ENCODE results near the gene DYNC2LI1. TPM values are rescaled to one million over a fixed set of nuclear protein-coding genes. Genes with fewer than 3 reads are reported as not detected.
A peak's percentile ranks its signal among the peaks of the same experiment; 100 is the strongest.

DYNC2LI1 gene
- total RNA-seq, 4 donors from 2014 or later, result 9.4 to 19.1 (median 14.4) TPM

DNA sequence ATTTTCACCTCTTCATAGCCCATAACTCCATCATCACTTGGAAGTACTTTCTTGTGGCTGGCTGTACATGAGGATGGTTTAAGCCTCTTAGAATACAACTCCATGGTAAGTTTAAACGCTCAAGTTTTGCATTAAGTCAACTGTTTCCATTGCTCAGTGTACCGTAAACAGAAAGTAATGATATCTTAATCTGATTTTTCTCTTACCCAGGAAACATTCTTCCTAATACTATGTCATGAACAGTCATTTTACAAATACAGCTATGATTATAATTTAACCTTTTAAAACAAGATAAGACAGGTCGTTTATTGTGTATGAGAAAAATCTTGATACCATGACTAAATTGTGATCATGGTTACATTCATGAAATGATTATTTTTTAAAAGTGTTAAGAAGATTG lies 11.6 kb upstream of the DYNC2LI1 start:
- 36 to 51% methylated on average over 3 of the region's 3 CpGs for WGBS, 2 donors
- Histone ChIP-seq H3K4me3 (no peak overlapping the region), H3K9me3 (no peaks in the 10 kb centered on the region), H3K36me3 (peaks cover 0 to 11% (median 0%) of the 10 kb centered on the region in 3 donors), H3K27me3 (no peaks in the 10 kb centered on the region), H3K4me1 (peaks cover 0 to 18% (median 16%) of the 10 kb centered on the region in 3 donors), H3K27ac (no peak overlapping the region)
- intact Hi-C loops (cut with DNase I), result no loop called here
- no peak for DNase-seq
- TF ChIP-seq POLR2A (IDR thresholded peaks at IDR 0.05), result no peak
- TF ChIP-seq, protein P1, sequence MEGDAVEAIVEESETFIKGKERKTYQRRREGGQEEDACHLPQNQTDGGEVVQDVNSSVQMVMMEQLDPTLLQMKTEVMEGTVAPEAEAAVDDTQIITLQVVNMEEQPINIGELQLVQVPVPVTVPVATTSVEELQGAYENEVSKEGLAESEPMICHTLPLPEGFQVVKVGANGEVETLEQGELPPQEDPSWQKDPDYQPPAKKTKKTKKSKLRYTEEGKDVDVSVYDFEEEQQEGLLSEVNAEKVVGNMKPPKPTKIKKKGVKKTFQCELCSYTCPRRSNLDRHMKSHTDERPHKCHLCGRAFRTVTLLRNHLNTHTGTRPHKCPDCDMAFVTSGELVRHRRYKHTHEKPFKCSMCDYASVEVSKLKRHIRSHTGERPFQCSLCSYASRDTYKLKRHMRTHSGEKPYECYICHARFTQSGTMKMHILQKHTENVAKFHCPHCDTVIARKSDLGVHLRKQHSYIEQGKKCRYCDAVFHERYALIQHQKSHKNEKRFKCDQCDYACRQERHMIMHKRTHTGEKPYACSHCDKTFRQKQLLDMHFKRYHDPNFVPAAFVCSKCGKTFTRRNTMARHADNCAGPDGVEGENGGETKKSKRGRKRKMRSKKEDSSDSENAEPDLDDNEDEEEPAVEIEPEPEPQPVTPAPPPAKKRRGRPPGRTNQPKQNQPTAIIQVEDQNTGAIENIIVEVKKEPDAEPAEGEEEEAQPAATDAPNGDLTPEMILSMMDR (IDR thresholded peaks at IDR 0.05), result no peak

DNA sequence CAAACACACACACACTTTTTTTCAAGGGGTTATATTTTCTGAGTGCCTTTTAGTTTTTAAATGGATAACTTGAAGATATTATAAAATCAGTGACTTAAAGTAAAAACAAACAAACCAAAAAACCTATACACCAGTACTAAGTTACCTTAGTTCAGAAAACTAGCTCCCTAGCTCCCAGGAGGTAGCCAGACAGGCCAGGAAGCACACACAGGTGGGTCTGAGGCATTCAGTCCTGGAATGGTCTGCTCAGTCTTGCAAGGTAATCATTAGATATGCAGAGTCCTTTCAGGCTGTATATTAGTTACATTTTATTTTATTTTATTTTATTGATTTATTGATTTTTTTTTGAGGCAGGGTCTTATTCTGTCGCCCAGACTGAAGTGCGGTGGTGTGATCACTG lies 10.7 kb upstream of the DYNC2LI1 start:
- Histone ChIP-seq H3K9me3 (no peaks in the 10 kb centered on the region), H3K27me3 (no peaks in the 10 kb centered on the region), H3K4me1 (peaks cover 0 to 18% (median 13%) of the 10 kb centered on the region in 3 donors), H3K36me3 (peaks cover 0 to 11% (median 0%) of the 10 kb centered on the region in 3 donors), H3K4me3 (no peak overlapping the region), H3K27ac (no peak overlapping the region)
- intact Hi-C loops (cut with DNase I), result no loop called here
- 100% methylated on average over 2 of the region's 2 CpGs for WGBS, 2 donors
- TF ChIP-seq, protein P1 (IDR thresholded peaks at IDR 0.05), result no peak
- no peak for TF ChIP-seq POLR2A (IDR thresholded peaks at IDR 0.05)
- DNase-seq, result no peak

DNA sequence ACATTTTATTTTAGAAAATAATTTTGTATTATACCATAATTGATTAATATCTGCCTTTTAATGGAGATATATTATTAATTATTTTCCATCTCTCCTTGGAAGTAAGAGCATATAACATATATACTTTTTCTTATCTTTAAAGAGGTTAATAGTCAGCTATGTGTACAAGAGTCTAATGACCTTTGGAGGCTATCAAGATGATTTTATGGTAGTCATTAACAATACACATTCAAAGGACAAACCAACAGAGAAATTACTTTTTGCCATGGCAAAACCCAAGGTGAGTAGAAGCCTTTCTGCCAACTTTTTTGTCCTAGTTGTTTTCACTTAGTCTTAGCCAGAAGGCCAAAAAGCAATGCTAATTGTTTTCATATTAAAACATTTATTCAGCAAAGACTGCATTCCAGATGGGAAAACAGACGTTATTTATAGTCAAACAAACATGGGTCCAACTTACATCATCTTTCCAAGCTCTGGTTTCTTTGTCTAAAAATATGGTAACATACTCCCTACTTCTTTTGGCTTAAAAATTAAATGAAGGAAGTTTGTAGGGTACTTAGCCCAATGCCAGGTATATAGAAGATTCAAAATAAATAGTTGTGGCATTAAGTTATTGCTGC lies 9.6 kb upstream of the DYNC2LI1 start:
- Histone ChIP-seq H3K27me3 (no peaks in the 10 kb centered on the region), H3K36me3 (peaks cover 0 to 11% (median 0%) of the 10 kb centered on the region in 3 donors), H3K4me1 (peaks cover 0 to 7% (median 4%) of the 10 kb centered on the region in 3 donors), H3K4me3 (no peak overlapping the region), H3K9me3 (no peaks in the 10 kb centered on the region), H3K27ac (peak overlapping the region in 1 of 4 donors; percentile 71)
- intact Hi-C loops (cut with DNase I), result no loop called here
- TF ChIP-seq, protein P1 (IDR thresholded peaks at IDR 0.05), result no peak
- TF ChIP-seq POLR2A (IDR thresholded peaks at IDR 0.05), result no peak
- no peak for DNase-seq
- 31 to 41% methylated on average over 1 of the region's 1 CpG for WGBS, 2 donors

DNA sequence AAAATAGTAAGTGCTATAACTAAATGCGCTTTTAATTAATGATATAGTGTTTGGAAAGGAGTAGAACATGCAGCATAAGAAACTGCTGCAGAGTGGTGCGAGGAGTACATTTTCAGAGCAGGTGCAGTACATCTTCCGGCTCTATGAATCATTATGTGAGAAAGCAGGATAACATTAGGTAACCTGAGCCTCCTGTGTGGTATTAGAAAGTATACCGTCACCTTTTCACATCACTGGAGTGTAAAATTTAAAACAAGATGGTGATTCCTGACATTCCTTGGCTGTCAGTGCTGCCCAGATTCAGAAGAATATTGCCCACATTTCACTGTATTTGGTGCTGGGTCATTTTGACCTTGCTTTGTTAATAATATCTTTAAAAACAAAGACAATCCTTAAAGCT lies 7.8 kb upstream of the DYNC2LI1 start:
- no peaks in the 10 kb centered on the region for H3K9me3 ChIP-seq
- intact Hi-C loops (cut with DNase I), result no loop called here
- no peak overlapping the region for H3K27ac ChIP-seq
- no peak overlapping the region for H3K4me3 ChIP-seq
- peaks cover 0 to 11% (median 0%) of the 10 kb centered on the region in 3 donors for H3K36me3 ChIP-seq
- DNase-seq, result no peak
- H3K27me3 ChIP-seq, result no peaks in the 10 kb centered on the region
- TF ChIP-seq, protein P1 (IDR thresholded peaks at IDR 0.05), result no peak
- TF ChIP-seq POLR2A (IDR thresholded peaks at IDR 0.05), result no peak
- WGBS, 2 donors, result 80 to 87% methylated on average over 4 of the region's 4 CpGs
- no peaks in the 10 kb centered on the region for H3K4me1 ChIP-seq

DNA sequence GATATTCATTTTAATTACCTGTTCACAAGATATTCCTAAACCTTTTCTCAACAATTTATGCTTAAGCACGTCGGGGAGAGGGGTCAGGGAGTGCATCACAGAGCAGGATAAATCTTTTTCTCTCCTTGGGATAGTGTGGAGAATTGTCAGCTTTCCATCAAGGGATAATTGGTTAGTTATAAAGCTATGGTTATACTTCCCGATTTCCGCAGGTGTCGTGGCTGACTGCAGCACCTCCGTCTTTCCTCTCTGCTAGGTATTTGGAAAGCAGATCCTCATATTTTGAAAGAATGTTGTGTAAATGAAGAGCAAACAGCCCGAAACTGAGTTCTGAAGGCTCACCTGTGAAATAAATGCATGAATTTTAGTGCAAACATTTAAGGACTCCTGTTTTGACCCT lies 778 bp downstream of the DYNC2LI1 start:
- no peak for DNase-seq
- H3K27ac ChIP-seq, result peak overlapping the region; percentile 79 to 88 (median 83)
- WGBS, 2 donors, result 9 to 23% methylated on average over 7 of the region's 7 CpGs
- peaks cover 0 to 19% (median 0%) of the 10 kb centered on the region in 3 donors for H3K36me3 ChIP-seq
- H3K27me3 ChIP-seq, result no peaks in the 10 kb centered on the region
- TF ChIP-seq POLR2A (IDR thresholded peaks at IDR 0.05), result no peak
- TF ChIP-seq, protein P1 (IDR thresholded peaks at IDR 0.05), result no peak
- no peaks in the 10 kb centered on the region for H3K9me3 ChIP-seq
- peak overlapping the region; percentile 64 to 75 (median 70) for H3K4me3 ChIP-seq
- H3K4me1 ChIP-seq, result peaks cover 0 to 11% (median 0%) of the 10 kb centered on the region in 3 donors
- intact Hi-C loops (cut with DNase I), result no loop called here
